ENCODE data around the gene IFI6. TPM values are rescaled to one million over a fixed set of nuclear protein-coding genes. Genes with fewer than 3 reads are reported as not detected.

IFI6 gene
- total and polyA plus RNA-seq, 2 of the 8 experiments (the other 6 are each of a cell fraction or from before 2014, with no cell fraction given) = 6.1 to 13.2 TPM

DNA sequence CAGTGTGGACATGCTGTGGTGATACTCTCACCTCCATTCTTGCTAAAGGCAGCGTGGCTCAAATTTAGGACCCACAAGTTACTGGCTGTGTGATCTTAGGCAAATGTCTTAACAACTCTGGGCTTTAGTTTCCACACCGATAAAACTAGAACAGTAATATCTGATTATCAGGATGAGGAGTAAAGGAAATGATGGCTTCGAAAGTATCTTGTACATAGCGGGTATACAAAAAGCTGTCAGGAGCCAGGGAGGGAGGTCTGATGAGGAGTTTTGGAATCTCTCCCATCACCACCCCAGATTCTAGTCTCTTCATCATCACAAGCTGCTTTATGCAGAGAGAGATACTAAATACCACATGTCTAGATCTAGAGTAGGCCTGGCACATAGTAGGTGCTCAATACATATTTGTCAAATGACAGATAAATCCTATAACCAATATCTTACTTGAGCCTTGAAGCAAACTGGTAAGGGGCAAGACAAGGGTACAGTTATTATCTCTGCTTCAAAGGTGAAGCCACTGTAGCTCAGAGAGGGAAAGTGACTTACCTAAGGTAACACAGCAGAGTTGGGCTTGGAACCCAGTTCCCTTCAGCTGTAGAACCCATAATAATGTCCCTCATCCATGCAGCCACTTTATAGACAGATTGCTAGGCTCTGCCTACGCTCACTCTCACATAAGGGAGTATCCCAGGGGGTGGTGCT lies 27.5 kb downstream of the IFI6 start:
- ChIA-PET CTCF (ENCODE audit: partially characterized antibody) (interaction anchor here (0.6 to 2.8 kb wide), 17 partner anchors 9 to 1119 kb away, joined by 3 to 30 read pairs (median 4); no protein-coding TSS in a partner anchor), POLR2A (ENCODE audit: partially characterized antibody) (interaction anchor here (1.5 kb wide), 1 partner anchor 37 kb away, joined by 3 read pairs; no protein-coding TSS in a partner anchor)
- Histone ChIP-seq H3K56ac (replicated peaks; ENCODE audit: insufficient read length, low read depth, low read length) (no peak overlapping the region), H3K4me3 (ENCODE audit: extremely low read depth in 1 of 4, insufficient read depth in 2 of 4, low read depth in 3 of 4, low read length in 4 of 4) (no peak overlapping the region), H4K91ac (replicated peaks; ENCODE audit: insufficient read length, low read length) (no peak overlapping the region), H2AFZ (ENCODE audit: low read length) (no peak overlapping the region), H3K23me2 (ENCODE audit: low read depth, low read length) (no peaks in the 10 kb centered on the region), H2BK5ac (ENCODE audit: low read depth, low read length) (no peak overlapping the region), H3K4me2 (ENCODE audit: insufficient read depth in 1 of 2, low read depth in 2 of 2, low read length in 2 of 2) (no peak overlapping the region), H3K9ac (replicated peaks in 1 of 4; ENCODE audit: extremely low read depth in 1 of 4, low read depth in 3 of 4, low read length in 3 of 4) (no peak overlapping the region), H3K36me3 (ENCODE audit: control insufficient read depth in 2 of 4, insufficient read depth in 4 of 4, low read length in 3 of 4) (no peaks in the 10 kb centered on the region), H2BK120ac (replicated peaks; ENCODE audit: low read depth, low read length) (no peak overlapping the region), H2BK20ac (ENCODE audit: low read length) (no peak overlapping the region), H3K18ac (ENCODE audit: extremely low read depth, low read length) (no peak overlapping the region), H3K14ac (ENCODE audit: insufficient read length) (no peak overlapping the region), H3K79me1 (ENCODE audit: low read depth, low read length) (no peaks in the 10 kb centered on the region), H4K20me1 (replicated peaks in 1 of 2; ENCODE audit: control insufficient read depth in 1 of 2, insufficient read depth in 2 of 2, low read length in 2 of 2) (no peaks in the 10 kb centered on the region), H2AK5ac (ENCODE audit: low read depth, low read length) (no peak overlapping the region), H3K4ac (replicated peaks; ENCODE audit: insufficient read length, low read depth, low read length) (no peak overlapping the region), H3K27ac (ENCODE audit: low read depth, low read length) (no peak overlapping the region), H4K5ac (ENCODE audit: insufficient read length, low read depth, low read length) (no peak overlapping the region), H3K27me3 (replicated peaks in 1 of 4; ENCODE audit: control insufficient read depth in 3 of 4, extremely low read depth in 1 of 4, insufficient read depth in 3 of 4, low read length in 3 of 4) (no peaks in the 10 kb centered on the region), H2BK15ac (ENCODE audit: low read length) (no peak overlapping the region; the same call in 1 of the 2 replicates), H3K23ac (ENCODE audit: insufficient read length) (no peak overlapping the region), H3K9me3 (ENCODE audit: insufficient read depth in 2 of 2, low read depth in 1 of 2, low read length in 1 of 2) (no peaks in the 10 kb centered on the region), H3K79me2 (ENCODE audit: control insufficient read depth in 1 of 2, insufficient read depth in 2 of 2, low read length in 2 of 2) (no peaks in the 10 kb centered on the region), H4K8ac (ENCODE audit: extremely low read depth, insufficient read depth, low read length) (no peak overlapping the region), H3K4me1 (replicated peaks in 1 of 4; ENCODE audit: control insufficient read depth in 3 of 4, insufficient read depth in 4 of 4, low read length in 3 of 4) (peaks cover 0 to 5% (median 1%) of the 10 kb centered on the region in 4 experiments; a peak in 4 of 7 replicates), H2BK12ac (ENCODE audit: low read depth, low read length) (no peak overlapping the region)
- no peak for FAIRE-seq
- DNase-seq (ENCODE audit: low read depth in 1 of 2, low spot score in 2 of 2) = no peak
- 85% methylated on average over 5 of the region's 5 CpGs; no CpG with 5 or more reads in 1 of the 2 experiments for WGBS, 2 experiments (ENCODE audit: extremely low coverage in 1 of 2, insufficient coverage in 1 of 2, insufficient read length in 1 of 2, insufficient replicate concordance in 2 of 2, low coverage in 1 of 2, low lambda C conversion rate in 2 of 2, missing lambda C conversion rate in 1 of 2)
- TF ChIP-seq SP4 (IDR thresholded peaks at IDR 0.05; ENCODE audit: low read length) = no peak
- TF ChIP-seq TCF12 (IDR thresholded peaks at IDR 0.05; ENCODE audit: low read depth, low read length) = no peak
- no peak for TF ChIP-seq SIN3A (conservative IDR thresholded peaks at IDR 0.05 in 1 of 2, IDR thresholded peaks at IDR 0.05 in 1 of 2; ENCODE audit: low read depth in 1 of 2, low read length in 2 of 2)
- TF ChIP-seq POU5F1 (IDR thresholded peaks at IDR 0.05; ENCODE audit: low read depth, low read length) = no peak
- TF ChIP-seq GTF2F1 (IDR thresholded peaks at IDR 0.05; ENCODE audit: borderline replicate concordance, low read depth, low read length) = no peak
- no peak for TF ChIP-seq KDM5A (IDR thresholded peaks at IDR 0.05; ENCODE audit: low read length)
- TF ChIP-seq EZH2 (IDR thresholded peaks at IDR 0.05; ENCODE audit: low read depth, low read length, severe bottlenecking) = no peak
- TF ChIP-seq RXRA (IDR thresholded peaks at IDR 0.05; ENCODE audit: insufficient read depth, low read depth, low read length) = no peak
- TF ChIP-seq, protein P1, sequence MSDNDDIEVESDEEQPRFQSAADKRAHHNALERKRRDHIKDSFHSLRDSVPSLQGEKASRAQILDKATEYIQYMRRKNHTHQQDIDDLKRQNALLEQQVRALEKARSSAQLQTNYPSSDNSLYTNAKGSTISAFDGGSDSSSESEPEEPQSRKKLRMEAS (IDR thresholded peaks at IDR 0.05) = no peak
- TF ChIP-seq RFX5 (IDR thresholded peaks at IDR 0.05; ENCODE audit: borderline replicate concordance, low read depth, low read length) = no peak
- no peak for TF ChIP-seq RNF2 (IDR thresholded peaks at IDR 0.05; ENCODE audit: borderline replicate concordance, low read depth, low read length, missing control alignments, poor library complexity, severe bottlenecking)
- TF ChIP-seq NANOG (IDR thresholded peaks at IDR 0.05; ENCODE audit: insufficient read depth, low read depth, low read length, poor library complexity, severe bottlenecking) = no peak

Data from H1 (cell line).